GM12872 (cell line): ENCODE results near the gene C1QTNF1.

Experiments
- TF ChIP-seq, protein P1 (sequence below): IDR thresholded peaks from 3 replicates; pipeline ENCODE4 v1.5.1; 2011; ENCODE audit warnings: low read depth, mild to moderate bottlenecking, low read length, moderate library complexity; ENCODE audit not compliant: insufficient read depth

Gene C1QTNF1

DNA sequence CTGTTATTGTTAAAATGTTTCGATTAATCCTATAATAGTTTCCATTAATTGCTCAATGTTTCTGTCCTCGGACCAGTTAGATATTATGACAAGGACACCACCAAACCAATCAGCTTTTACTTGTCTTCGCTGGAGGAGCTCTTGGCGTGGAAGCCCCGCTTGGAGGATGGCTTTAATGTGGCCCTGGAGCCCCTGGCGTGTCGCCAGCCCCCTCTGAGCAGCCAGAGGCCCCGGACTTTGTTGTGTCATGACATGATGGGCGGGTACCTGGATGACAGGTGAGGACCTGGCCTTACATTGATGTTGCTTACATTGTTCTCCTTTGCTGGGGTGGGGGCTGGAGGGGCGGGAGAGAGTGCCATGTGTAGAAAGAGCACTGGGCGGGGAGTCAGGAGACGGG lies 53.6 kb downstream of the C1QTNF1 start:
- TF ChIP-seq, protein P1, sequence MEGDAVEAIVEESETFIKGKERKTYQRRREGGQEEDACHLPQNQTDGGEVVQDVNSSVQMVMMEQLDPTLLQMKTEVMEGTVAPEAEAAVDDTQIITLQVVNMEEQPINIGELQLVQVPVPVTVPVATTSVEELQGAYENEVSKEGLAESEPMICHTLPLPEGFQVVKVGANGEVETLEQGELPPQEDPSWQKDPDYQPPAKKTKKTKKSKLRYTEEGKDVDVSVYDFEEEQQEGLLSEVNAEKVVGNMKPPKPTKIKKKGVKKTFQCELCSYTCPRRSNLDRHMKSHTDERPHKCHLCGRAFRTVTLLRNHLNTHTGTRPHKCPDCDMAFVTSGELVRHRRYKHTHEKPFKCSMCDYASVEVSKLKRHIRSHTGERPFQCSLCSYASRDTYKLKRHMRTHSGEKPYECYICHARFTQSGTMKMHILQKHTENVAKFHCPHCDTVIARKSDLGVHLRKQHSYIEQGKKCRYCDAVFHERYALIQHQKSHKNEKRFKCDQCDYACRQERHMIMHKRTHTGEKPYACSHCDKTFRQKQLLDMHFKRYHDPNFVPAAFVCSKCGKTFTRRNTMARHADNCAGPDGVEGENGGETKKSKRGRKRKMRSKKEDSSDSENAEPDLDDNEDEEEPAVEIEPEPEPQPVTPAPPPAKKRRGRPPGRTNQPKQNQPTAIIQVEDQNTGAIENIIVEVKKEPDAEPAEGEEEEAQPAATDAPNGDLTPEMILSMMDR = no peak

DNA sequence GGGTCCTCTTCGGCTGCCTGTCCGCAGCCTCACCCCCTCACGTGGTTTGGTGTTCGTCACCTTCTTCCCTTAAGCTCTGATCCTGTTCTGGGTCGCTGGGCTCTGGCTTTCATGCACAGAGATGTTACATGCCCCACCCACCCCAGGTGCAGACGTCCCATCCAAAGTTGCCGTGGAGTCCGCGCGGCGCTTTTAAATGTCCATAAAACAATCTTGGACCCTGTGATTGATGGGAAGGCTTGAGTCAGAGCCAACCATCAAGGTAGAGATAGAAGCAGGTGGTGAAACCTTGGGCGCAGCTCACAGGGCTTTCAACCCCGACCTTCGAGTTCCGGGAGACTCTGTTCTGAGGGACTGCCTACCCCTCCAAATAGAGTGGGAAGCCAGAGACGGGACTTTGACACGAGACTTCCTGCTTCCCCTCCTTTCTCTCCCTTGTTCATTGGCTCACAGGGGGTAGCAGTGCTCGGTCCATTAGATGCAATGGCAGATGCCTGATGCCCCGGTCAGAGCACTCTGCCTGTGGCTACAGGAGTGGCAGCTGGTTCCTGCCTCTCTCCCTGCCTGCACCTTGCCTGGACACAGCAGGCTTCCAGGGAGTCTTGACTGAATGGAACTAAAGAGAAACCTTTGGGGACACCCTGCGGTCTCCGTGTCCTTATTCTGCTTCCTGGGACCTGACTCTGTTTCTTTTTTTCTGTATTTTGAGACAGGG lies 54.7 kb downstream of the C1QTNF1 start:
- TF ChIP-seq, protein P1 = no peak

DNA sequence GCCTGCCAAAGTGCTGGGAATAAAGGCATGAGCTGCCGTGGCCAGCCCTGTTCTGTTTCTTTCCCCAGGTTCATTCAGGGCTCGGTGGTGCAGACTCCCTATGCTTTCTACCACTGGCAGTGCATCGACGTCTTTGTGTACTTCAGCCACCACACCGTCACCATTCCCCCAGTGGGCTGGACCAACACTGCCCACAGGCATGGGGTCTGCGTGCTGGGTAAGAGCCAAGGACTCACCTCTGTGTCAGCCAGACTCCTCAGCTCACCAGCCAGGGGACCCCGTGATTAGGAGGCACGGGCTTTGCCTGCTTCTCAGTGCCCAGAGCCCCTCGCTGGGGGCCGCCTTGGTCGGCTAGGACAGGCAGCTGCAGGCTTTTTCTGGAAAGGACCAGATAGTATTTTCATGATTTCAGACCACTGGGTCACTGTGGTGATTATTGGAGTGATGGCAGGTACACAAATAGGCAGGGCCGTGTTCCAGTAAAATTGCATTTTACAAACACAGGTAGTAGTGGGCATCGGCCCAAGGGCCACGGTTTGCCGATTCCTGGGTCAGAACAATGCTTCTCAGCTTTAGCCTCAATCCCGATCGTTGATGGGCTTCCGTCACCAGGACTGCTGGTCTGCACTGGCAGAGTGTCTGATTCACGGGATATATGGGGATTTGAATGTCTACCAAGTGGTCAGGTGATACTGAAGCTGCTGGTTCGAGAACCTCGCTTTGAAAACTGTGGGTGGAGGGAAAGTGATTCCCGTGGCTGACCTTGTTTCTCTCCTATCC lies 55.6 kb downstream of the C1QTNF1 start:
- TF ChIP-seq, protein P1 = no peak

DNA sequence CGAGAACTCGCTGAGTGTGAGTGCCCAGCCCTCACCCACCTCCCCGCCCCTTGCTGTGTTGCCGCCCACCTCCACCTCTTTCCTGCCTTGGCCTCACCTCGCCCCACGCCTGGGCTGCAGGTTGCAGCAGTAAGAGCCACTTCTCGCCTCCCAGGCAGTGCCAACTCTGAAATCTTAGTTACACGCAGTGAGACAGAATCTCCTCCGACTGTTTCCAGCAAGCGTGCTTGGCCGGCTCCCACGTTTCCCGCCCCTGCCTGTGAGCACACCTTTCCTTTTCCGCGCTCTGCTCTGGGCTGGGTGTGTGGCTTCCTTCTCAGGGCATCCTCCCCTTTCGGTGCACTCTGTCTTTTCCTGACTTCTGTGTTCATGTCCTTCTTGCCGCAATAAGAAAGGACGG lies 56.4 kb downstream of the C1QTNF1 start:
- TF ChIP-seq, protein P1 = no peak

DNA sequence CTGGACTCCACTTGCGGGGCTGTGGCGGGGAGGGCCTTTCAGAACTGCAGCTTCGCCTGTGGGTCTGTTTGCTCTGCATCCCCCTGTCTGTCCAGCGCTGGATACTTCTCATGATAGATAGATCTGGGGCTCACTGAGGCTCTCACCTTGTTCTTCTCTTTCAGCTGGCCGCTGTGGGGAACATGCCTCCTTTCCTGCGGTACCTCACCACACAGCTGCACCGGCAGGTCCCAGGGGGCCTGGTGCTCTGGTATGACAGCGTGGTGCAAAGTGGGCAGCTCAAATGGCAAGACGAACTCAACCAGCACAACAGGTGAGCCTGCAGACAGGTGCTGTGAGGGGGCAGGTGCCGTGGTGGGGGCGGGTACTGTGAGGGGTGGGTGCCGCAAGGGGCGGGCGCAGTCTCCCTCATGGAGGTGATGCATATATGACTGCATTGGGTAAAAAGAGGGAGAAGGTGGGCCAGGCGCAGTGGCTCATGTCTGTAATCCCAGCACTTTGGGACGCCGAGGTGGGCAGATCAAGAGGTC lies 56.9 kb downstream of the C1QTNF1 start:
- TF ChIP-seq, protein P1 = no peak

DNA sequence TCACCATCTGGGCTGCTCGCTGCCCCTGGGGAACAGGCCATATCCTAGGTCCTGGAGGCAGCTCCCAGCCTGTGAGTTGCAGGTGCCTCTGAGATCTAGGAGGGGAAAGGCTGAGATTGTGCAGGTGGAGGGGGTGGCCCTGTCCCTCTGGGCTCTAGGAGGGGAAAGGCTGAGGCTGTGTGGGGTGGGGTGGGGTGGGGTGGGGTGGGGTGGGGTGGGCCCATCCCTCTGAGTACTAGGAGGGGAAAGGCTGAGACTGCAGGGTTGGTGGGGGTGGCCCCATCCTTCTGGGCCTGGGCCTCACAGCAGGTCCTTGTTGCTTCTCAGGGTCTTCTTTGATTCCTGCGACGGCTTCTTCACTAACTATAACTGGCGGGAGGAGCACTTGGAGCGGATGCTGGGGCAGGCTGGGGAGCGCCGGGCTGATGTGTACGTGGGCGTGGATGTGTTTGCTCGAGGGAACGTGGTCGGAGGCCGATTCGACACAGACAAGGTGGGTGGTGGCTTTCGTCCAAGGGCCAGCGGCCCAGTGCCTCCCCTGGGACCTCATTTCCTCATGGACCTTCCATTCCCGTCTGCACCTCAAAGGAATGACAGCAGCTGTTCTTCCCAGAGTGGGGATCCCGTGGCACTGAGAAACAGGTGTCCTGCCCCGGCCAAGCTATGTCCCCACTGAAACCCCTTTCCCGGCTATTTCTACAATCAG lies 57.8 kb downstream of the C1QTNF1 start:
- TF ChIP-seq, protein P1 = no peak
